GM12892 (cell line): ENCODE data around the gene SMYD3.

Experiments
- POLR2A ChIP-seq: IDR thresholded peaks from 2 replicates; pipeline ENCODE4 v1.6.1; 2011; ENCODE audit warnings: low read depth, low read length, control low read depth
- POLR2AphosphoS5 ChIP-seq: IDR thresholded peaks from 2 replicates; pipeline ENCODE4 v1.6.1; 2011; ENCODE audit warnings: low read depth, low read length, control low read depth
- TAF1 ChIP-seq: IDR thresholded peaks from 2 replicates; pipeline ENCODE4 v1.6.1; 2011; ENCODE audit warnings: low read depth, mild to moderate bottlenecking, control low read depth, low read length, borderline replicate concordance

- no peak for TF ChIP-seq POLR2A
- TF ChIP-seq POLR2AphosphoS5: no peak
- TF ChIP-seq TAF1: no peak
These were observed 544.6 kb downstream of the SMYD3 start for GRCh38 chr1:245962453-245962852.
